Hematopoietic multipotent progenitor cell treated with erythropoietin and hydrocortisone succinate and interleukin-3 and kit ligand, for 17 days (in vitro differentiated cells): Measurements from ENCODE around the gene HES6.
"Not testable (repeated sequence)": the region's sequence is repeated elsewhere in the genome, so short reads cannot be mapped to it uniquely, and the experiment has no call there.

Experiments
- DNase-seq: peaks from one replicate; pipeline ENCODE4 v3.0.0-alpha.2; 2015; ENCODE audit warnings: low spot score

HES6 gene

GRCh38 chr2:238272156-238272555, 32.3 kb upstream of the HES6 start:
- no peak for DNase-seq

GRCh38 chr2:238271686-238272085, 31.8 kb upstream of the HES6 start:
- not testable (repeated sequence) for DNase-seq

DNA sequence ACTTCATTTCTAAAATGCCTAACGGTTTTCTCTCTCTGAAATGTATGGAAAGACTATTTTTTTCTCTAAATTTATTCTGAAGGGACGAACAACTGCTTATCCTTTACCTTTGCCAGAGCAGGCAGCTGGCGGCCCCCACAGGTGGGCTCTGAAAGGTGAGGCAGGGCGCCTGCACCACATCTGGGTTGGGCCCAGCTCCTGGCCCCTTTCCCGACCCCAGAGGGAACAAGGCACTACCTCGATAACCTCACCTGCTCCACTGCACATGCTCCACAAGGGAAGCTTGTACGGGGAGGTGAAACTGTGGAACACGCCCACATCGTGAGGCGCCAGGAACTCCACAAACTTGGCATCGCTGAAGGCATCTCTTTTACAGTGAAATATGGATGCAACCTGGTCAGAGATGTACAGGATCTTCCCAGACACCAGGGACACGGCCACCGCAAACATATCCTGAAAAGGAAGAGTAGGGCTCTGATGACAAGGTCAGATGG, 31.3 kb upstream of the HES6 start:
- no peak for DNase-seq

DNA sequence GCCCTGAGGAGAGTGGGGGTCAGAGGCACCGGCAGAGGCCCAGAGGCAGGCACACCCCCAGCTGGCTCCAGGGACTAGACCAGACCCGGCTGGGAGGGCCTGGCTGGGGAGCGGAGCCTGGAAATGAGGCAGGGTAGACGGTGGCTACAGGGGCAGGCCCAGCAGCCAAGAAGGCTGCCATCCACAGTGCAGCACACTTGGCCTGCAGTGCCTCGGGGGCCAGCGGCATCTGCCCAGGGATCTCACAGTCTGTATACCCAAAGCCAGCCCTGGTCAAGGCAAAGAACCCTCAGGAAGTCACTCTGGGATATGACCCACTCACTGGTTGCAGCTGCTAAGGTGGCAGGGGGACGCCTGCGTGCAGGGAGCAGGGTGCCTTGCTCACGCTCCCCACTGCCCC, 30.8 kb upstream of the HES6 start:
- DNase-seq = no peak

DNA sequence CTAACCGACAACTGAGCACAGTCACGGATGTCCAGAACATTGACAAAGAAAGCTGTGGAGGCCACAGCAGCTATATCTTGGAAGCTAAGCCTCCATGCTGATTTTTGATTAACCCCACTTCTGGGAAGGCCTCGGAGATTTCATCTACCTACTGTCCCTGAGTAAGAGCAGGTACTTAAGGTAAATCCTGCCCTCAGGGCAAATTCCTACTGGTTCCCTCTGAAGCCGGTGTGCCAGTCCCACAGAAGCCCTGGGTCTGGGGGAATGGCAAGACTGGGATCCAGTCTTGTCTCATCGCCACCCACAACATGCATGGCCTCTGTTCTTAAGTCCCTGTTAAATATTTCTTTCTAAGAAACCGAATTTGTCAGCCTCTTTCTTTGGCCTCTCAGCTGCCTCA, 29.9 kb upstream of the HES6 start:
- no peak for DNase-seq

GRCh38 chr2:238267884-238268680, 28.2 kb upstream of the HES6 start:
- no peak for DNase-seq

DNA sequence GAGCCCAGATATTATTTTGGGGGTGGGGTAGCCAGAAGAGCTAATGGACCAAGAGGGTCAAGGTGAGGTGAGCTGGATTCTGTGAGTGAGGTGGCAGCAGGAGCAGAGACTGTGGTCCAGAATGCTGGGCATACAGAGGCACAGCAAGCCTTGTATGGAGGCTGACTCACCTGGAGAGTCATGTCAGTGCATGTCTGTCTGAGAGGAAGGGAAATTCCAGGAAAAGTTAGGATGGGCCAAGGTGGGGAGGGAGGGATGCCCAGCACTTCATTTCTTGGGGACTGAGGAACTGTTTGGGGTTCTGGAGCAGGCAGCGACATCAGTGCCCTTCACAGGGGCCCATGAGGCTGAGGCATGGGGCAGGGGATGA, 27.5 kb upstream of the HES6 start:
- DNase-seq = no peak

GRCh38 chr2:238265605-238266004, 25.8 kb upstream of the HES6 start:
- no peak for DNase-seq

GRCh38 chr2:238264072-238264460, 24.2 kb upstream of the HES6 start:
- no peak for DNase-seq

GRCh38 chr2:238263204-238264071, 23.6 kb upstream of the HES6 start:
- DNase-seq = peak; percentile 86

DNA sequence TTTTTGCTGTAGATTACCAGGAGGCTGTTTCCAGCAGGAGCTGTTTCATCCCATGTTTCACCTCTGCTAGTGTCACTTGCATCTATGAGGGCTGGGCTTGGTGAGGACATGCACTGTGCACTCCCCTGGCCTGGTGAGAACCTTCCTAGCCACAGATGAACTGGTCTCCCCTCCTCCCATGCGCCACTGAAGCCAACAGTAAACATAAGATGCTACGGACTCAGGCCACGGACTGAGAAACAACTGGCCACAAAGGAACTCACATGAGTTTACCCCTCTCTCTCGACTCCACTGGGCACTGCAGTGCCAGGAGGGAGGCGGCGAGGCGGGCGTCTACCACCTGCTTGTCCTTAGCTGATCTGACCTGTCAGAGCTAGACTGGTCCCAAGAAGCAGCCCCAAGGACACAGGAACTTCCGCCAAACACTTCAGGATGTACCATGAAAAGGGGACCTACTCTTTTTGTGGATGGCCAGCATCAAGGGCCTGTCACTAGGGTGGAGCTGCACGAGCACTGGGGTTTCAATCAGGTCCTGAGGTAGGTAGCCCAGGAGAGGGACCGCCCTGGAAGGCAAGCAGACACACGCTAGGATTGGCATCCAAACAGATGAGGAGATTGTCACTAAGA, 22.8 kb upstream of the HES6 start:
- DNase-seq = no peak

DNA sequence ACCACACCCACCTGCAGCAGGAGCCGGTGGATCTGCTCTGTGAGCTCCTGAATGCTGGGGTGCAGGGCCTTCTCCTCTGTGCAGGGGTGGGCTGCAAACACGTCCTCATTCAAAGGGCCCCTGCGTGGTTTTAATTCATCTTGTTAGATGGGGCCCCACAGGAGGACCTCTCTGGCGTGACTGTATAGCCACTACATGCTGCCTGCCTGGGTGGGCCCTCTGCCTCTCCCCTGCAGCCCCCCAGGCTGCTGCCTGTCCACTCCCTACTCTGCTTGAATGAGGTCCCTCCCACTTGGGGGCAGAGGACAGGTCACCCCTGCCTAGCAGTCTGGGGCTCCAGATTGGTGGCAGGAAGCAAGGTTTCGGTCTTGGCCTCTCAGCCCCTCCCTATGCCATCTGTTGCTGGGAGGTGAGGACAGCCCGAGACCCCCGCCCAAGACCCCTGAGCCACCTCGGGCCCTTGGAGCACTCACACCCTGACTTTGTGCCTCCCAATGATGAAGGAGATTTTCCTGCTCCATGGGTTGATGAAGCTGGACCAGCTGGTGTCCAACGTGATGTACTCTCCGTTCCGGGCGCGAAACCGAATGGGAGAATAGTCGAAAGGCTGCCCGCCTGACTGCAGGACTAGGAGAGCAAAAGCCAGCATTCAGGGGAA, 22.0 kb upstream of the HES6 start:
- no peak for DNase-seq

DNA sequence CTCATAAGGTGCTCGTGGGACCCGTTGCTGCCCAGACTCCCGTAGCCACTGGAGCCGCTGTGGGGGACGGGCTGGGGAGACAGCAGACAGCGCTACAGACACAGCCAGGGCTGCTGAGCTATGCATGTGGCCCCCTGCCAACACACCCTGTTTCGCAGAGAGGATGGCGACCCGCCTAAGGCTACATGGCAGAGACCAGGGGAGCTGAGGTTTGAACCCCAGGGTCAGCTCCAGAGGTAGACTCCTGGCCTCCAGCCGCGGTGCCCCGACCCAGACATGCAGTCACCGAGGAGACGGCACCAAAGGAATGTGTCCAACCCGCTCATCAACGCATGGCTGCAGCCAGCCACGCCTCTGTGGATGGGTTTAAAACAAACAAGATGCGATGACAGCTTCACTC, 21.0 kb upstream of the HES6 start:
- no peak for DNase-seq

- no peak for DNase-seq
Observed at GRCh38 chr2:238259061-238260020, 19.5 kb upstream of the HES6 start.

DNA sequence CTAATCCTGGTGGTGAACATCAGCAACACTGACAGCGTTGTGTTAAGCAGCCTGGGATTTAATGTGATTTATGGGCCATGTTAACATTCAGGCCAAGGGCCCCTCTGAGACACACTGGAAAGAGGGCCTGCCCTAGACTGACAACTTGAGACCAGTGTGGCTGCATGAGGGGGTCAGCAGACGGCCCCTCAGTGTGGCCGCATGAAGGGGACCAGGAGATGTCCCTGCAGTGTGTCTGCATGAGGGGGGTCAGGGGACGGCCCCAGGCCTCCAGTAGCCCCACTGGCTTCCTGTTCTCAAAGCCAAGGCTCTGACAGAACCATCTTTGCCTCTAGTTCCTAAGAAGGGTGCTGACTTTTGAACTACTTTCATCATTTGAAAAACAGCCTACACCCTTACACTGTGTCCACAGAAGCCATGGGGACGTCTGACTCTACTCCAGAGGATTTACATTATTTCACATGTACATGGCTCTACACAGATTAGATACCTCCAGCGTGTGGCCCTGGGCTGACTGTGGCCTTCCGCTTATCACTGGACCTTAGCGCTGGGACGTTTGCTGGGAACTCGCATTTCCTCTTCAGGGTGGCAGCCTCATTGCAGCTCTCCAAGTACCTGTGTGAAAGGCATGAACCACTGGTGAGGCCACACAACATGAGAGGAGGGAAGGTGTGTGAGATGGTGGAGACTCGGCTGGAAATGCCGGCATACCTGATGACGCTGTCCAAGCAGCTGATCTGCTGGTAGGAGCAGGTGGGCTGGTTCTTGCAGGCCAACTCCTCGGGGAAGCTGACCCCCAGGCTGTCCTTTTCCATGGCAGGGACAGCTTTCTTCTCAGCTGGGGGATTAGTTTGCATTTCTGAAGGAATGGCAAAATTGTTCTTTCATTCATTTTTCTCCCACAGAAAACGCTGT, 18.2 kb upstream of the HES6 start:
- DNase-seq = no peak

DNA sequence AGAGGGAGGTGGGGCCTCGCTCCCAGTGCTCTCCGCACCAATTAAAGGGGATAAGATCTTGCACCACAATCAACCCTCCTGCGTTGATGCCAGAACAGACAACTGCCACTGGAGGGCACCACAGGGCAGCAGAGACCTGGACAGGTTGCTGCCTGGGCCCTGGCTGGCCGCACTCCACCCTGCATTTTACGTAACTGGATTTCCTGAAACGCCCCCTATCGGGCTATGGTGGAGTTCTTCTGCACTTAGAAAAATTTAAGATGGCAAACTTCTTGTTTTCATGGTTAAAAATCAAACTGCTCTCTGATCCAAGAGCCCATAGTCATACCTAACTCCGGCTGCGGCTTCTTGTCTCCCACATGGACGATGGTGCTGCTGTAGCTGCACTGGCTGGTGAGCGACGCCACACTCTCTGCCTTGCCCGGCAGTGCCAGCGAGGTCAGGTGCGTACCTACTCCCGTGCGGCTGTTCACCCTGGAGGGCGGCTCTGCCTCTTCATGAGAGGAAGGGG, 16.8 kb upstream of the HES6 start:
- DNase-seq = peak; percentile 94

DNA sequence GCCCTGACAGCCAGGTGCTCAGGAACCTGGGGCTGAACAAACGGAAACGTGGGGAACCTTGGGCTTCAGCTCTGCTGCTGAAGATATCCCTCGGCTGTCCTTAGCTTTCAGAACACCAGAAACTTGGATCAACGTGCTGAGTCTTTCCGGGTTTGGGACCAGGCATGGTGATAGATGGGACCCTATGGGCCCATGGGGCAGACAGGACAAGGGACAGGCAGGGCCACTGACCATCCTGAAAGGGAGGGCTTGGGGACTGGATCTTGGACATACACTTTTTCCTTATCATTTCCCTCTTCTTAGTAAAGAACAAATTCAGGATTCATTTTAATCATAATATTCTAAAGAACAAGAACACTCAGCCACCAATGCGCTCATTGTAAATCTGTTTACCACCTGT, 16.3 kb upstream of the HES6 start:
- DNase-seq = no peak

- no peak for DNase-seq
Observed at GRCh38 chr2:238255636-238256035, 15.8 kb upstream of the HES6 start.

- DNase-seq = no peak
Observed at GRCh38 chr2:238255151-238255551, 15.3 kb upstream of the HES6 start.
